T follicular helper cell (primary cell): Measurements from ENCODE around the gene HDAC4.

Experiments used
- DNase-seq: peaks from one replicate; pipeline ENCODE4 v3.0.0-alpha.2; 2020; ENCODE audit warnings: low read depth

The HDAC4 gene

GRCh38 chr2:239253701-239254436 lies 147.0 kb downstream of the HDAC4 start:
- DNase-seq: no peak

GRCh38 chr2:239253264-239253663 lies 147.6 kb downstream of the HDAC4 start:
- DNase-seq: no peak

GRCh38 chr2:239252801-239253200 lies 148.0 kb downstream of the HDAC4 start:
- DNase-seq: no peak

GRCh38 chr2:239252393-239252792 lies 148.4 kb downstream of the HDAC4 start:
- no peak for DNase-seq

DNA sequence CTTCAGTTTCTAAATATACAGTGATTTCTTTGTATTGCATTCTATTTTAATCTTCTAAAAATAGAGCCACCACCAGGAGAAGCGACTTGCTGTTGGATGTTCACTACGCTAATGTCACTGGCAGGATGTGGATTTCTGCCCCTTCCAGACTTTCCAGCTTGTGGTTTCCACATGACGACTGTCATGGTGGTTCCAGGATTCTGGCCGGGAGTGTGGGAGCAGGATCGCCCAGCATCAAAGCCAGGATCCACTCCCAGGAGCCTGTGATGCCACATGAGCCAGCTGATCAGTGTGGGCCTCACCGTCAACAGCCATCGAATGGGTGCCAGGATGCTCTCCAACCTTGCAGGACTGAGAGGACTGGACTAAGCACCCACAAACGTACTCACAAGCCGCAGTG lies 148.8 kb downstream of the HDAC4 start:
- DNase-seq: no peak

DNA sequence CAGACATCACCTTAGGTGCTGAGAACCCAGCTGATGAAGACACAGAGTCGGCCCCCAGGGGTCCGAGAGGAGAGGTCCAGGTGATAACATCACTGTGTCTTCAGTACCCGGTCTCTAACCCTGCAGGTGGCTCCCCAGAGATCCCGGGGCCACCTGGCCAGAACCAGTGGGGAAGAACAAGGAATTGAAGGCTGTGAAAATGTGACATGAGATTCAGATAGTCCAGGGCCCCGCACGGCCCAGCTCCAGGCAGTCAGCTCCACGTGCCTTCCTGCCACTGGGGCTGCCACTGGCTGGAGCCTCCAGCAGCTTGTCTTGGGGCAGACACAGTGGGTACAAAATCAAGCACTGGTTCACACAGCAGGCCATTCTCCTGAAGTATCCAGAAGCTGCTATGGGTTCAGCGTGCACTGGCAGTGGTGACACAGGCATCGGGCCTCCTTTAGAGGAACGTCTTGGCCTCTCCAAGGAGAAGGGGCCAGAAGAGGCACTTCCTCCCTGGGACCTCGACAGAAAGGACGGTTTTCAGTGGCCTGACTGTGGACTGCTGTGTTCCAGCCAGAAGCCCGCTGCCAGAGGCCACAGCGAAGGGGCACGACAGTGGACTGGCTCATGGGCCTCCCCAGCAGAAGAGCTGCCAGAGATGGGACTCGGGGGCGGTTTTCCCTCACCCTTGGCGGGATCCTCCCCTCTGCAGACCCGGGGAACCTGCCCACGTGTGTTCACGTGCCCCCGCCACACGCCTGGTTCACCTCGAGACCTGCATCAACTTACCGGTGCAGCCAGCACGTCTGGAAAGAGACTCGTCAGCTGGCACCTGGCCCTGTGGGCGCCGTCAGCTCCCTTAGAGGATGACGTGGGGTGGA lies 150.4 kb downstream of the HDAC4 start:
- no peak for DNase-seq

- no peak for DNase-seq
Observed at GRCh38 chr2:239249776-239250175, 151.0 kb downstream of the HDAC4 start.

- no peak for DNase-seq
Observed at GRCh38 chr2:239249048-239249447, 151.8 kb downstream of the HDAC4 start.

DNA sequence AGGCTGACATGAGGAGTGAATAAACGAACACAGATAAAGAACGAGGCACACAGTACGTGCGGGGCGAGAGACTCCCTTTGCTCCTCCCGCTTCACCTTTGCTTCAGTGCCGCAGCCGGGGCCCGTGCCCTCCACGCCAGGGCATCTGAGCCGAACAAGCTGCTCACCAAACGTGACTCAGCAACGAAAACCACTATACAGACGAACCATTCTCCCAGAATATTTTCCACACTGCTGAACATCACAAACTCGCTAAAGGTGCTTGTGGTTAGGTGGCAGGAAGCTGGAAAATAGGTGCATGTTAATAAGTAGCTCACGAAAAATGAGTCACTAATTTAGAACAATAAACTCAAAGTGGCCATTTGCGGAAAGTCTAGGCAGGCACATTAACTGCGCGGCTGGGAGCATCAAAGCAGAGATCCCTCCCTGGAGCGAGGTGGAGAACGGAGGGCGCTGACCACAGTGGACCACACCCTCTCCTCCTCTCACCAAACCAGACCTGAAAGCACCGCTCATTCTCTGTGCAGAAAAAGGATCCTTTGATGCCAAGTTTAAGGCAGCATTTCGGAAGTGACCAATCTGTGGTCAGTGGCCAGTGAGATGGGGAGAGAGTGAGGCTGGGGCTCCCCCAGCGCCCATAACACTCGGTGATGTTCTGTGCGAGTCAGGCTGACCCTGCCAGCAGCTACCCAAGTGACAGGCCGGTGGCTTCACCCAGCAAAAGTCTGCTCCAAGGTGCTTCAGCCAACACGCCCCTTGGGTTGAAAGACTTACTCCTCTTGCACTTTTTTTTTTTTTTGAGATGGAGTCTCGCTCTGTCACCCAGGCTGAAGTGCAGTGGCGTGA lies 153.2 kb downstream of the HDAC4 start:
- no peak for DNase-seq

DNA sequence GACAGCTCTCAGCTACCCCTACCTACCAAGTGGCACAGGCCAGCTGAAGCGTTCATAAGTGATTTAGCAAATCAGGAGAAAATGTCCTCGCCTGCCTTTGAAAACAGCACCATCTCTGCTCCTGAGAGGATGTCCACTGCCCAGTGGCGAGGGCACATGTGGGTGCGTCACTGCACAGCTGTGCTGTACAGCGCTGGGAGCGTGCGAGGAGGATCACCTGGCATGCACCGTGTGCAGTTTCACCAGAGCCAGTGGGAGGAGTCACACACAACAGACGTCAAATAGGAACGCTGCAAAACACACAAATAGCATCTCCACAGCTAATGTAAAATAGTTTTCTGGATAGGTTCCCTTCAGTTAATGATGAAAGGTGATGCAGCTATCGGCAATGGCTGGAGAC lies 154.1 kb downstream of the HDAC4 start:
- DNase-seq: no peak

GRCh38 chr2:239245872-239246721 lies 154.7 kb downstream of the HDAC4 start:
- no peak for DNase-seq

GRCh38 chr2:239245107-239245506 lies 155.7 kb downstream of the HDAC4 start:
- no peak for DNase-seq

DNA sequence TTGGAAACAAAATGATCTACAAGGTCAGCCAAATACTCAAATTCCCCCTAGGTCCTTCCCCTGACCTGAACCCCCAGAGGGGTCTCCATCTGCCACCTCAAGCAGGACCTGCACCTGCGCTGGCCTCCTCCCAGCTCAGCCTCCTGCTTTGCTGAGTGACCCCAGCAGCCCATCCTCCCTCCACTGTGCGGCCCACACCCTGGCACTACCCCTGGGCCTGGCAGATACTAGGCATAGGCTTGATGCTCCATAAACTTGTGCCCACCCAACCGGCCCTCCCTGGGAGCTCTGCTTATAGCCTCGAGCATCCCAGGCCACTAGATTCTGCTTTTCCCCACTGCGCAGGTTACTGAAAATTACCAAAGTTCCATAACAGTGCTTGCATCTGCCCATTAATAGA lies 156.2 kb downstream of the HDAC4 start:
- no peak for DNase-seq

DNA sequence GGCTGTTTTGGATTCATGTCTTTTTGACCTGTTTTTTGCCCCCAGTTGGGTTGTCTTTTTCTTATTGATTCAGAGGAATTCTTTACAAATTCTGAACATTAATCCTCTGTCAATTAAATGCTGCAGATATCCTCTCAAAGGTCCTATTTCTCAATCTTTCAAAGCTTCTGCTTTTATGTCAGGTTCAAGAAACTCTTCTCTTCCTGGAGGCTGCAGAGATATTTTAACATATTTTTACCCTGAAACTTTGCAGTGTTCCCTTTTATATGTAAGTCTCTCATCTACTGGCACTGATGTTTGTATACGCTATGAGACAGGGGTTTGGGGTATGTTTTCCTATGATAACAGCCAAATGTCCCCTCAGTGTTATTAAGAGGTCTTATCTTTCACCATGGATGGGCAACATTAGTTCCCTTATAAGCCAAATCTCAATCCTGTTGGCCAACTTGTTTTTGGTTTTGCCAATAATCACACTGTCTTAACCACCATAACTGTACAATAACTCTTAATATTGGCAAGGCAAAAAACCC lies 159.3 kb downstream of the HDAC4 start:
- DNase-seq: no peak

DNA sequence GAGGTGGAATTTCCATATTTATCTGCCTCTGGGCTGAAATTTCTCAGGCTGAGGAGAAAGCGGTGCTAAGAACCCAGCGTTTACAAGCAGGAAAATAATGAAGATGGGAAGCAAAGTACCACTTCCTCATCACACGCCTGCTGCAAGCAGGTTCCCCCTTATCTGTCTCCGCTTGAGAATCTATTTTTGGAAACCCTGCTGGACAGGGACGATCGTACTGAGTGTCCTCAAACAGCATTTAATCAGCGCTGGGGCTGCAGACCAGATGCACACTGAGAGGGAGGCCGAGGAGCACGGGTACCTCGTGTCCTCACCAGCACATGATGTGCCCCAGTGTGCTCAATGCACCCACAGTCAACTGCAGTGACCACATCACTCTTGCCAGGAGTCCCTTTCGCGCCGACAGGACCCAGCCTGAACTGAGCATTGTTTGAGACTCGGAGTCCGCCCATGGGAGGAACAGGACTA lies 160.4 kb downstream of the HDAC4 start:
- no peak for DNase-seq

- DNase-seq: no peak
Observed at GRCh38 chr2:239239607-239240413, 161.0 kb downstream of the HDAC4 start.

- DNase-seq: no peak
Observed at GRCh38 chr2:239238839-239239606, 161.8 kb downstream of the HDAC4 start.

GRCh38 chr2:239238381-239238780 lies 162.4 kb downstream of the HDAC4 start:
- DNase-seq: no peak

DNA sequence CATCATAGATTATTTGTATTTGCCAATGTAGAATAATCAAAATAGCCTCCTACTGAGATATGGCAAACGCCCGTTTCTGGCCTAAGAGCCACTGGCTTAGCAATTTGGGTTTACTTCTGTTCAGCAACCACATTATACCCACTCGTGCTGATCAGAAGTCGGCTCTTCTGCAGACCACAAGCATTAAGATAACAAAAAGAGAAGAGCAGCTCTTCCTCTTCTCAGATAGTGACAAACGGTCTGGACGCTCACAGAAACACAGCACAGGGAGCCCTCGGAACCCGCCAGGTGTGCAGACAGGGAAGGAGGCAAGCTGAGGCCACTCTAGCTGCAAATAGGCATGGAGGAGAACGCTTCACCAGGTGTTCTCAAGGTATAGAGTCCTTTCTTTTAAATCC lies 164.0 kb downstream of the HDAC4 start:
- DNase-seq: no peak
